Measurements from ENCODE around the gene YWHAG. TPM values are rescaled to one million over a fixed set of nuclear protein-coding genes. Genes with fewer than 3 reads are reported as not detected.

The YWHAG gene
- total RNA-seq, 1 experiment from 2014 or later: 241 TPM

GRCh38 chr7:76356823-76357222, 2.0 kb downstream of the YWHAG start:
- no peak overlapping the region for H2BK20ac ChIP-seq (ENCODE audit: low read depth, low read length, poor library complexity, severe bottlenecking)
- H3K14ac ChIP-seq (ENCODE audit: insufficient read depth, low read length): no peak overlapping the region
- H3K4me2 ChIP-seq (ENCODE audit: insufficient read depth, insufficient read length, low read length): peak overlapping the region; percentile 74
- no peak overlapping the region for H3K9ac ChIP-seq (ENCODE audit: extremely low read depth, insufficient read length, low read length)
- H3K23me2 ChIP-seq (ENCODE audit: insufficient read length, low read depth, low read length, poor library complexity, severe bottlenecking): peaks cover 8% of the 10 kb centered on the region
- peaks cover 61% of the 10 kb centered on the region for H3K79me2 ChIP-seq (ENCODE audit: insufficient read depth, low read length)
- H2AK5ac ChIP-seq (ENCODE audit: insufficient read length, low read length): no peak overlapping the region
- WGBS (ENCODE audit: extremely low coverage, insufficient read length, low lambda C conversion rate): no CpG with 5 or more reads among the region's 6 CpGs
- no peak for DNase-seq
- no peak overlapping the region; a peak in 1 of 7 replicates for H3K27ac Mint-ChIP-seq
- H3K23ac ChIP-seq (ENCODE audit: insufficient read length, low read depth, low read length): no peak overlapping the region
- no peak overlapping the region for H3K4ac ChIP-seq (ENCODE audit: low read depth, low read length)
- H2BK120ac ChIP-seq (ENCODE audit: low read depth, low read length, poor library complexity, severe bottlenecking): no peak overlapping the region
- H3T11ph ChIP-seq (ENCODE audit: low read length): no peak overlapping the region
- no peak overlapping the region for H4K5ac ChIP-seq (ENCODE audit: insufficient read length, low read depth, low read length)
- H3K27ac ChIP-seq (ENCODE audit: insufficient read length, low read depth, low read length): no peak overlapping the region
- no peak overlapping the region for H3K56ac ChIP-seq (ENCODE audit: insufficient read length, low read depth, low read length)
- H3K27me3 Mint-ChIP-seq (ENCODE audit: low read depth): no peaks in the 10 kb centered on the region
- H3K4me1 ChIP-seq (ENCODE audit: insufficient read depth, low read length): peaks cover 5% of the 10 kb centered on the region; the same call in 1 of the 2 replicates
- H2BK12ac ChIP-seq (ENCODE audit: insufficient read length, low read depth, low read length): no peak overlapping the region
- H4K8ac ChIP-seq (replicated peaks; ENCODE audit: insufficient read length, low read depth, low read length): no peak overlapping the region
- TF ChIP-seq CTCF (conservative IDR thresholded peaks at IDR 0.05): no peak
- no peak overlapping the region for H4K91ac ChIP-seq (ENCODE audit: insufficient read length, low read depth, low read length)
- no peak overlapping the region for H2AFZ ChIP-seq (ENCODE audit: low read length)
- peaks cover 46 to 59% (median 56%) of the 10 kb centered on the region in 3 experiments for H3K36me3 Mint-ChIP-seq (ENCODE audit: insufficient read depth in 1 of 3, low read depth in 3 of 3)
- no peak overlapping the region for H3K18ac ChIP-seq (ENCODE audit: insufficient read length, low read depth, low read length)
- no peaks in the 10 kb centered on the region for H4K20me1 ChIP-seq (ENCODE audit: control insufficient read depth, insufficient read depth, insufficient read length)
- H3K4me3 Mint-ChIP-seq: peak overlapping the region; percentile 94 to 95
- no peak overlapping the region for H2BK5ac ChIP-seq (ENCODE audit: insufficient read length, low read length)
- H3K4me1 Mint-ChIP-seq: peaks cover 37 to 43% of the 10 kb centered on the region in 2 experiments
- no peak overlapping the region for H2BK15ac ChIP-seq (ENCODE audit: low read depth, low read length)
- peaks cover 0 to 4% of the 10 kb centered on the region in 2 experiments; a peak in 3 of 5 replicates for H3K9me3 Mint-ChIP-seq
- H3K27me3 ChIP-seq (ENCODE audit: insufficient read depth, low read length): no peaks in the 10 kb centered on the region
- no peaks in the 10 kb centered on the region for H3K79me1 ChIP-seq (ENCODE audit: insufficient read depth, low read depth, low read length, poor library complexity, severe bottlenecking)
- no peaks in the 10 kb centered on the region for H3K9me3 ChIP-seq (ENCODE audit: control insufficient read depth, low read depth, low read length)
